HUES48 (cell line): ENCODE data around the gene AP3B1.
"Not testable (repeated sequence)": the region's sequence is repeated elsewhere in the genome, so short reads cannot be mapped to it uniquely, and the experiment has no call there.

ENCODE experiments used
- H3K27ac ChIP-seq: one replicate; pipeline ENCODE4 v1.7.0; 2013; ENCODE audit warnings: low read depth, low read length, inconsistent platforms
- H3K27me3 ChIP-seq: 2 replicates; pipeline ENCODE4 v1.6.1; 2013; ENCODE audit warnings: mild to moderate bottlenecking, low read length; ENCODE audit not compliant: control insufficient read depth, insufficient read depth
- H3K36me3 ChIP-seq: 2 replicates; pipeline ENCODE4 v1.6.1; 2013; ENCODE audit warnings: low read length; ENCODE audit not compliant: control insufficient read depth, insufficient read depth
- H3K4me1 ChIP-seq: 2 replicates; pipeline ENCODE4 v1.6.1; 2013; ENCODE audit warnings: mild to moderate bottlenecking, low read length; ENCODE audit not compliant: control insufficient read depth, insufficient read depth
- H3K4me3 ChIP-seq: 2 replicates; pipeline ENCODE4 v1.5.1; 2013; ENCODE audit warnings: mild to moderate bottlenecking, low read depth, low read length
- H3K9ac ChIP-seq: 2 replicates; pipeline ENCODE4 v1.6.1; 2013; ENCODE audit warnings: mild to moderate bottlenecking, low read depth, low read length, moderate library complexity
- H3K9me3 ChIP-seq: 2 replicates; pipeline ENCODE4 v1.6.1; 2013; ENCODE audit warnings: low read length; ENCODE audit not compliant: control insufficient read depth, insufficient read depth

AP3B1 gene

DNA sequence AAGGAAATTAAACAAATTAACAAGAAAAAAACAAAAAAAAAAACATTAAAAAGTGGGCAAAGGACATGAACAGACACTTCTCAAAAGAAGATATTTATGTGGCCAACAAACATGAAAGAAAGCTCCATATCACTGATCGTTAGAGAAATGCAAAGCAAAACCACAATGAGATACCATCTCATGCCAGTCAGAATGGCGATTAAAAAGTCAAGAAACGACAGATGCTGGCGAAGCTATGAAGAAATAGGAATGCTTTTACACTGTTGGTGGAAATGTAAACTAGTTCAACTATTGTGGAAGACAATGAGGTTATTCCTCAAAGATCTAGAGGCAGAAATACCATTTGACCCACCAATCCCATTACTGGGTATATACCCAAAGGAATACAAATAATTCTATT, 223.8 kb downstream of the AP3B1 start:
- H3K4me3 ChIP-seq = not testable (repeated sequence)

DNA sequence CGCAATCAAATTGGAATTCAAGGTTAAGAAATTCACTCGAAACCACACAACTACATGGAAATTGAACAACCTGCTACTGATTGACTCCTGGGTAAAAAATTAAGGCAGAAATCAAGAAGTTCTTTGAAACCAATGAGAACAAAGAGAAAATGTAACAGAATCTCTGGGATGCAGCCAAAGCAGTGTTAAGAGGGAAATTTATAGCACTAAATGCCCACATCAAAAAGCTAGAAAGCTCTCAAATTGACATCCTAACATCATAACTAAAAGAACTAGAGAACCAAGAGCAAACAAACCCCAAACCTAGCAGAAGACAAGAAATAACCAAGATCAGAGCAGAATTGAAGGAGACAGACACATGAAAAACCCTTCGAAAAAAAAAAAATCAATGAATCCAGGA, 226.9 kb downstream of the AP3B1 start:
- not testable (repeated sequence) for H3K9ac ChIP-seq, H3K27ac ChIP-seq, H3K9me3 ChIP-seq, H3K4me1 ChIP-seq, H3K27me3 ChIP-seq, H3K36me3 ChIP-seq, H3K4me3 ChIP-seq

More for the DNA sequence above, 223.8 kb downstream of the AP3B1 start:
- H3K36me3 ChIP-seq, H3K9ac ChIP-seq, H3K27ac ChIP-seq, H3K9me3 ChIP-seq, H3K27me3 ChIP-seq, H3K4me1 ChIP-seq: not testable (repeated sequence)

DNA sequence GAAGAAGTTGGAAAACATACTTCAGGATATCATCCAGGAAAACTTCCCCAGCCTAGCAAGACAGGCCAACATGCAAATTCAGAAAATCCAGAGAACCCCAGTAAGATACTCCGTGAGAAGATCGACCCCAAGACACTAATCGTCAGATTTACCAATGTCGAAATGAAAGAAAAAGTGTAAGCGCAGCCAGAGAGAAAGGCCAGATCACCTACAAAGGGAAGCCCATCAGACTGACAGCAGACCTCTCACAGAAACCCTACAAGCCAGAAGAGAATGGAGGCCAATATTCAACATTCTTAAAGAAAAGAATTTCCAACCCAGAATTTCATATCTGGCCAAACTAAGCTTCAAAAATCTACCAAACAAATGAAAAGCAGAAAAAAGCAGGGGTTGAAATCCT, 227.8 kb downstream of the AP3B1 start:
- not testable (repeated sequence) for H3K27ac ChIP-seq, H3K9me3 ChIP-seq, H3K4me1 ChIP-seq, H3K9ac ChIP-seq, H3K27me3 ChIP-seq, H3K4me3 ChIP-seq, H3K36me3 ChIP-seq

DNA sequence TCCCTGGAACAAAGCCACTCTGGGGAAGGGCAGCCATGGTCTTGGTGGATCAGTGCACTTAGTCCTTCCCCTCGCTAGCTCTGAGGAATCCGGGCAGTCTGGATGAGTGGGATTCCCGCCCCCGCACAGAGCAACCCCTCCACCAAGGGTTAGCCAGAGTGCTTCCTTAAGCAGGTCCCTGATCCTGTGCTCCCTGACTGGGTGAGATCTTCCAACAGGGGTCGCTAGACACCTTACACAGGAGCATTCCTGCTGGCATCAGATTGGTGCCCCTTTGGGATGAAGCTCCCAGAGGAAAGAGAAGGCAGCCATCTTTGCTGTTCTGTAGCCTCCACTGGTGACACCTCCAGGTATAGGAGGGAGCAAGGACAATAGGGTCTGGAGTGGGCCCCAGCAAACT, 228.8 kb downstream of the AP3B1 start:
- Histone ChIP-seq H3K36me3 (no peaks in the 10 kb centered on the region), H3K4me3 (no peak overlapping the region), H3K9ac (no peak overlapping the region), H3K9me3 (no peaks in the 10 kb centered on the region; the same call in 1 of the 2 replicates), H3K27me3 (no peaks in the 10 kb centered on the region), H3K27ac (no peak overlapping the region), H3K4me1 (peaks cover 7% of the 10 kb centered on the region; the same call in 1 of the 2 replicates)

DNA sequence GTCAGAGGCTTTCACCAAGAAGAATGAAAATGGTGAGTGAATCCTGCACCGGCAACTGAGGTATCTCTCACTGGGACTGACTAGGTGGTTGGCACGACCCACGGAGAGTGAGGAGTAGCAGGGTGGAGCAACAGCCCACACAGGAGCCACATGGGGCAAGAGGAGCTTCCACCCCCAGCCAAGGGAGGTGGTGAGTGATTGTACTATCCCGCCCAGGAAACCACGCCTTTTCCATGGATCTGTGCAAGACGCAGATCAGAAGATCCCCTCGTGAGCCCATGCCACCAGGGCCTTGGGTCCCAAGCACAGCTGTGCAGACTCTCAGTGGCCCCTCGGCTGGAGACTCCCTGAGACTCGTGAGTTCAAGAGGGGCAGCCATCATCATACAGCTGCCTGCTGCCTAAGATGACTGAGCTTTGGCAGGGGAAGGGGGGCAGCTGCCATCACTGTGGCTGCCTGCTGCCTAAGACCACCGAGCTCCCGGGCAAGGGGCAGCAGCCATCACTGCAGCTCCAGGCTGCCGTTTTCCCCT, 229.5 kb downstream of the AP3B1 start:
- no peaks in the 10 kb centered on the region for H3K36me3 ChIP-seq
- peaks cover 7% of the 10 kb centered on the region; the same call in 1 of the 2 replicates for H3K4me1 ChIP-seq
- H3K9me3 ChIP-seq = no peaks in the 10 kb centered on the region; the same call in 1 of the 2 replicates
- H3K27me3 ChIP-seq = no peaks in the 10 kb centered on the region
- no peak overlapping the region for H3K27ac ChIP-seq
- H3K4me3 ChIP-seq = no peak overlapping the region
- no peak overlapping the region for H3K9ac ChIP-seq

DNA sequence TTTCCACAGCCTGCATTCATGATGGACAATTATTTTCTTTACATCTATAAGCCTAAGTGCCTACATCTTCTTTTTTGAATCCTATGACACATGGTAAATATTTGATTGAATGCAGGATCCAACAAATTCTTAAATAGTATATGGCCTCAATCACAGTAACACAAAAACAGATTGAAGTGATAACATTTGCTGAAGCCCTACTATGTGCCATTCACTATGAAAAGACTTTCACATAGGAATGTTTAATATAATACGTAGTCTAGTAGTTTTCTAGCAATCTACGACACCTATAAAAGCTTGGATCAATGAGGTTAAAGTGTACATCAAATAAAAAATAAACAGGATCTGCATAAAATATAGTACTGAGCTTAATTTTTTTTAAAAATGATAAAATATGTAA, 231.0 kb downstream of the AP3B1 start:
- H3K9me3 ChIP-seq = no peaks in the 10 kb centered on the region; the same call in 1 of the 2 replicates
- no peak overlapping the region for H3K4me3 ChIP-seq
- H3K36me3 ChIP-seq = no peaks in the 10 kb centered on the region
- no peaks in the 10 kb centered on the region for H3K27me3 ChIP-seq
- no peak overlapping the region for H3K27ac ChIP-seq
- H3K4me1 ChIP-seq = peaks cover 7% of the 10 kb centered on the region; the same call in 1 of the 2 replicates
- H3K9ac ChIP-seq = no peak overlapping the region

DNA sequence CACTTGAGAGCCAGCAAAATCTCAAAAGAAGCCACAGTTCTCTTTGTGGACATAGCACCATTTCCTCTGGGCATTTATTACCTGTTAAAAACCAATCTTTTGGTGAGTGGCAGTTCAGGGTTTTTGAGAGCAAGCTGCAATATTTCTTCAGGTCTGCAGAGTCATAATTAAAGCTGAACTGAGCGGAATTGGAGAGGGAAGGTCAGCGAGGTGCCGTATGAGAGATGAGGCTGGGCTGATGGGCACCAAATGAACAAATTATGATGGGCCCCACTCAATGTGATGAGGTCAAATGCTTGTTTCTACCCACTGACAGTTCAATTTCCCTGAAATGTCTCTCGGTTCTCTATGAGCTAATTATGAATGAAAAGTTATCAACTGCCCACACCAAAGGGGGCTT, 231.9 kb downstream of the AP3B1 start:
- Histone ChIP-seq H3K27me3 (no peaks in the 10 kb centered on the region), H3K36me3 (no peaks in the 10 kb centered on the region), H3K4me3 (no peak overlapping the region), H3K4me1 (peaks cover 7% of the 10 kb centered on the region; the same call in 1 of the 2 replicates), H3K27ac (no peak overlapping the region), H3K9me3 (no peaks in the 10 kb centered on the region; the same call in 1 of the 2 replicates), H3K9ac (no peak overlapping the region)

DNA sequence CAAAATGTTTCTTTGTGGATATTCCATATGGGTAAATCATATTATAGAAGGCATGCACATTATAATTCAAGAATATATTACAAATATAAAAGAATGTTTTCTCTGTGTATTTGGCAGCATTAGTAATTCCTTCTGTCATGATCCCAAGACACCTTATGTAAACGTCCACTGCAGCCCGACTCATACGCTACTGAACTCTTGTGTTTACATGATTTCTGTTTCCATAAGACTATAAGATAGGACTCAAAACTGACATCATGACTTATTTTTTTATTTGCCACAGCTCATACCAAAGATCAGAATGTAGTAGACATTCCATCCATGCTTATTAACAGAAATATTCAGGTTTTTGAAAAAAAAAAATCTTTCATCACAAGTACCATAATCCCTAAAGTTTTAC, 234.1 kb downstream of the AP3B1 start:
- Histone ChIP-seq H3K9me3 (no peaks in the 10 kb centered on the region), H3K36me3 (no peaks in the 10 kb centered on the region), H3K27me3 (no peaks in the 10 kb centered on the region), H3K27ac (no peak overlapping the region), H3K4me1 (peaks cover 7% of the 10 kb centered on the region; the same call in 1 of the 2 replicates), H3K9ac (no peak overlapping the region), H3K4me3 (no peak overlapping the region)

DNA sequence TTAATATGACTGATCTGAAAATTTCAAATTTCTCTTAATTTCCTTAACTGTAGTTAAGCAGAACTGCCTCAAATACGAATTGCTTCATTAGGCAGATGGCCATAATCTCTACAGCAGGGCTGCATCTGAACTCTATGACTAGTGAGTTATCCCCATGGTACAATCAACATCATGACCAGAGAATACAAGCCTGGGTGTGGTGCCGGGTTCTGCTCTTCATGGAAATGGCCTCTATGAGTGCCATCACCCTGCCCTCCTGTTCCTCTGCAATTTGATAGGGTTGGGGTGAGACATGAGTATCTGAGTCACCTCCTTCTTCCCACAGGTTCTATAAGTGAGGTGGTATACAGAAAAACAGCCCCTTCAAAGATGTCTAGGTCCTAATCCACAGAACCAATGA, 235.9 kb downstream of the AP3B1 start:
- H3K36me3 ChIP-seq = no peaks in the 10 kb centered on the region
- no peaks in the 10 kb centered on the region for H3K27me3 ChIP-seq
- H3K4me3 ChIP-seq = no peak overlapping the region

DNA sequence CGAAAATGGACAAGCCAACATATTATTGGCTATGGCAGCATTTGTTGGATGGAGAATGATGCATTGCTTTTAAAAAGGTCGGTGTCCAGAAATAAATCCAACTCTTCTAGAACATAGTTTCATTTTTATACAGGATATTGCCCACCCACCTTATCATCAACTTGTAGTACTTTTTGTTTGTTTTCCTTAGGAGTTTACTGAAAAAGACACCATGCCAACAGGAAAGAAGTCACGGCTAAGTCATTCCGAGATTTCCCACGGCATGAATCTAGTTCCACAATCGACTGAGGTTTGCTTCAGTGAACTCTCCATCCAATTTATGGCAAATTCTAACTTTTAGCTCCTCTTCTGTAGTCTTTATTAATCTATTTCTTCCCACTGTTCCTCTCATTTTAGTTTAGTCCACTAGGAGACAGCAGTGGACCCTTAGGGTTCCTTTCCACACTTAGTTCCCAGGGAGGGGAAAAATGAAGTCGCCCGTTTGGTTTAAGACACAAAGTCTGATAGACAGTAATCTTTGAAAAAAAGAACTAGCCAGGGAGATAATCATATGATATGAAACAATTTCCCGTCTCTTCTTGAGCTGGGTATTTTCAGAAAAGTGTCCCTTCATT, 237.5 kb downstream of the AP3B1 start:
- Histone ChIP-seq H3K36me3 (no peaks in the 10 kb centered on the region), H3K27ac (no peak overlapping the region), H3K4me1 (no peaks in the 10 kb centered on the region), H3K9ac (no peak overlapping the region), H3K9me3 (no peaks in the 10 kb centered on the region), H3K27me3 (no peaks in the 10 kb centered on the region), H3K4me3 (no peak overlapping the region)

More for the DNA sequence above, 235.9 kb downstream of the AP3B1 start:
- H3K4me1 ChIP-seq = no peaks in the 10 kb centered on the region
- H3K9me3 ChIP-seq = no peaks in the 10 kb centered on the region
- no peak overlapping the region for H3K9ac ChIP-seq
- H3K27ac ChIP-seq = no peak overlapping the region

DNA sequence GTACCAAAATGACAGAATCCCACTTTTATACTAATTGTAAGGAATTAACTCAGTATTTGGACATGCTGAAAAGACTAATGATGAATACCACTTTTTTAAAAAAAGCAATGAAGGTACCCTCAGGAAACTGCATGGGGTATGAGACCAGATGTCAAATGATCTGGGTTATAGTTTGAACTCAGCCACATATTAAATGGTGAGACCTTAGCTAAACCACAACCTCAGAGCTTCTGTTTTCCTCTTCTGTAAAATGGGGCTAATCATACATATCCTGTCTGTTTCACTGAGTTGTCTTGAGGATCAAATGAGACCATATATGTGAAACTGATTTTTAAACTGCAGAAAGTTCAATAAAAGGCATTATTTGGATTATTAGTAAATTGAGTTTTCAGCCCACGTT, 238.4 kb downstream of the AP3B1 start:
- no peak overlapping the region for H3K4me3 ChIP-seq
- H3K27me3 ChIP-seq = no peaks in the 10 kb centered on the region
- no peak overlapping the region for H3K9ac ChIP-seq
- H3K27ac ChIP-seq = no peak overlapping the region
- H3K4me1 ChIP-seq = no peaks in the 10 kb centered on the region
- no peaks in the 10 kb centered on the region for H3K9me3 ChIP-seq
- H3K36me3 ChIP-seq = no peaks in the 10 kb centered on the region
